IPS-15b (cell line): ENCODE results near the gene NDUFA12.
"Not testable (repeated sequence)": the region's sequence is repeated elsewhere in the genome, so short reads cannot be mapped to it uniquely, and the experiment has no call there.

Experiments
- H3K27me3 ChIP-seq: one replicate; pipeline ENCODE4 v1.6.1; 2013; ENCODE audit warnings: low read length; ENCODE audit not compliant: control insufficient read depth, insufficient read depth
- H3K36me3 ChIP-seq: one replicate; pipeline ENCODE4 v1.6.1; 2013; ENCODE audit warnings: low read length; ENCODE audit not compliant: control insufficient read depth, insufficient read depth
- H3K4me1 ChIP-seq: one replicate; pipeline ENCODE4 v1.6.1; 2013; ENCODE audit warnings: mild to moderate bottlenecking, low read length; ENCODE audit not compliant: control insufficient read depth, insufficient read depth
- H3K4me3 ChIP-seq: one replicate; pipeline ENCODE4 v1.5.1; 2013; ENCODE audit warnings: low read depth, low read length
- H3K9ac ChIP-seq: one replicate; pipeline ENCODE4 v1.6.1; 2013; ENCODE audit warnings: low read depth, mild to moderate bottlenecking, low read length
- H3K9me3 ChIP-seq: one replicate; pipeline ENCODE4 v1.6.1; 2013; ENCODE audit warnings: mild to moderate bottlenecking, low read length; ENCODE audit not compliant: control insufficient read depth, insufficient read depth

Gene NDUFA12

GRCh38 chr12:94998326-94998725, 5.2 kb downstream of the NDUFA12 start:
- no peaks in the 10 kb centered on the region for H3K4me1 ChIP-seq
- H3K27me3 ChIP-seq = no peaks in the 10 kb centered on the region
- no peak overlapping the region for H3K4me3 ChIP-seq
- H3K9ac ChIP-seq = no peak overlapping the region
- H3K36me3 ChIP-seq = peaks cover 4% of the 10 kb centered on the region
- no peaks in the 10 kb centered on the region for H3K9me3 ChIP-seq

- H3K9ac ChIP-seq = no peak overlapping the region
- H3K4me1 ChIP-seq = no peaks in the 10 kb centered on the region
- H3K36me3 ChIP-seq = peaks cover 4% of the 10 kb centered on the region
- no peak overlapping the region for H3K4me3 ChIP-seq
- H3K9me3 ChIP-seq = no peaks in the 10 kb centered on the region
- no peaks in the 10 kb centered on the region for H3K27me3 ChIP-seq
Observed at GRCh38 chr12:94997726-94998125, 5.8 kb downstream of the NDUFA12 start.

DNA sequence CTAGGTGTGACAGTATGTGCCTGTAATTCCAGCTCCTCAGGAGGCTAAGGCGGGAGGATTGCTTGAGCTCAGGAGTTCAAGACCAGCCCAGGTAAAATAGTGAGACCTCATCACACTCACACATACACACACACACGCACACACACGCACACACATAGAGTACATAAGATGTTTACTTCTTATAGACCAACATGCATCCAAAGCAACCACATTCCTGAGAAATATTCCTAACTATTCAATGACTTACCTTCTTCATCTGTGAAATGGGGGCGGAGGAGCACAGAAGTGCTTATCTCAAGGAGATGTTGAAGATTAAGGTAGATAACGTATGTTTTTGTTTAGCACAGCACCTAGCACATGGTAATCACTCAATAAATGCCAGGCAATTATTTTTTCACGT, 6.4 kb downstream of the NDUFA12 start:
- no peak overlapping the region for H3K9ac ChIP-seq
- peaks cover 8% of the 10 kb centered on the region for H3K36me3 ChIP-seq
- no peaks in the 10 kb centered on the region for H3K27me3 ChIP-seq
- H3K9me3 ChIP-seq = no peaks in the 10 kb centered on the region
- no peak overlapping the region for H3K4me3 ChIP-seq
- H3K4me1 ChIP-seq = no peaks in the 10 kb centered on the region

- Histone ChIP-seq H3K36me3 (peaks cover 4% of the 10 kb centered on the region), H3K9ac (no peak overlapping the region), H3K27me3 (no peaks in the 10 kb centered on the region), H3K9me3 (no peaks in the 10 kb centered on the region), H3K4me3 (no peak overlapping the region), H3K4me1 (no peaks in the 10 kb centered on the region)
Observed at GRCh38 chr12:94994312-94994711, 9.2 kb downstream of the NDUFA12 start.

- H3K36me3 ChIP-seq, H3K9ac ChIP-seq, H3K9me3 ChIP-seq: not testable (repeated sequence)
Observed at GRCh38 chr12:94993855-94994254, 9.6 kb downstream of the NDUFA12 start.

GRCh38 chr12:94990222-94990621, 13.3 kb downstream of the NDUFA12 start:
- H3K4me1 ChIP-seq = no peaks in the 10 kb centered on the region
- H3K9me3 ChIP-seq = no peaks in the 10 kb centered on the region
- no peak overlapping the region for H3K4me3 ChIP-seq
- H3K27me3 ChIP-seq = no peaks in the 10 kb centered on the region
- no peak overlapping the region for H3K9ac ChIP-seq
- peaks cover 4% of the 10 kb centered on the region for H3K36me3 ChIP-seq

More at GRCh38 chr12:94993855-94994254, 9.6 kb downstream of the NDUFA12 start:
- H3K4me1 ChIP-seq, H3K4me3 ChIP-seq, H3K27me3 ChIP-seq: not testable (repeated sequence)

DNA sequence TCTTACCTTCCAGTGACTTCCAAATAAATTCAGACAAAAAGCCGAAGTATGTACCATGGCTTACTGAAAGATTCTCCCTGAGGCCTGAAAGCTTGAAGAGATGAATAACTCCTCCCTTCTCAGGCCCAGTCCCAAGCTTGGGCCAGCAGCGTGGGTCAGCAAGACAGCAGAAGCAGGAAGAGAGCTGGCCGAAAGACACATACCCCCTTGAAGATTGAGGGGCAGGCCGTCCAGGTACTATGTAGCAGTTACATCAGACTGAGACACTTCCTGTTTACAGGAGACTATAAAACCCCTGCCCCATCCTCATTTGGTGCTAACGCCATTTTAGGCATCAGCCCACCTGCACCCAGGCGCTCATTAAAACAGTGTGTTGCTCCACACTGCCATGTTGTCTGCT, 15.0 kb downstream of the NDUFA12 start:
- Histone ChIP-seq H3K36me3 (peaks cover 4% of the 10 kb centered on the region), H3K9ac (no peak overlapping the region), H3K4me3 (no peak overlapping the region), H3K9me3 (no peaks in the 10 kb centered on the region), H3K27me3 (no peaks in the 10 kb centered on the region), H3K4me1 (no peaks in the 10 kb centered on the region)

DNA sequence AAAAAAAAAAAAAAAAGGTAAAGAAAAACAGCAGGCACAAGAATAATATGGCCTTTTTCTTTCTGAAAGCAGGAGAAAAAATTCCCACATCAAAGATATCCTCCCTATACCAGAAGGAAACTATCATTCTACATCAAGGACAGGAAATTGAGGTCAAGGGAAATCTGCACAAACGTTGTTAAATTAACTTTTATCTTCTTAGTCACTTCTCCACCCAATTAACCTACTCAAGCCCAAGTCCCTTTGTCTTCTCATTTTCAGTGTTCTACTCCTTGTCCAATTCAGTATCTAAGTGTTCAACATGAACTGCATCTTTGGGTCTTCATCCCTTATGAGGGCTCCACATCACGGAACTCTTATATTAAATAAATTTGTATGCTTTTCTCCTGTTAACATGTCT, 15.7 kb downstream of the NDUFA12 start:
- Histone ChIP-seq H3K36me3 (peaks cover 4% of the 10 kb centered on the region), H3K4me3 (no peak overlapping the region), H3K9ac (no peak overlapping the region), H3K27me3 (no peaks in the 10 kb centered on the region), H3K4me1 (no peaks in the 10 kb centered on the region), H3K9me3 (no peaks in the 10 kb centered on the region)

GRCh38 chr12:94987076-94987669, 16.3 kb downstream of the NDUFA12 start:
- no peaks in the 10 kb centered on the region for H3K4me1 ChIP-seq
- H3K9ac ChIP-seq = no peak overlapping the region
- no peaks in the 10 kb centered on the region for H3K36me3 ChIP-seq
- no peak overlapping the region for H3K4me3 ChIP-seq
- no peaks in the 10 kb centered on the region for H3K27me3 ChIP-seq
- H3K9me3 ChIP-seq = no peaks in the 10 kb centered on the region

GRCh38 chr12:94985099-94985498, 18.4 kb downstream of the NDUFA12 start:
- not testable (repeated sequence) for H3K36me3 ChIP-seq, H3K27me3 ChIP-seq, H3K9ac ChIP-seq, H3K9me3 ChIP-seq, H3K4me1 ChIP-seq, H3K4me3 ChIP-seq

DNA sequence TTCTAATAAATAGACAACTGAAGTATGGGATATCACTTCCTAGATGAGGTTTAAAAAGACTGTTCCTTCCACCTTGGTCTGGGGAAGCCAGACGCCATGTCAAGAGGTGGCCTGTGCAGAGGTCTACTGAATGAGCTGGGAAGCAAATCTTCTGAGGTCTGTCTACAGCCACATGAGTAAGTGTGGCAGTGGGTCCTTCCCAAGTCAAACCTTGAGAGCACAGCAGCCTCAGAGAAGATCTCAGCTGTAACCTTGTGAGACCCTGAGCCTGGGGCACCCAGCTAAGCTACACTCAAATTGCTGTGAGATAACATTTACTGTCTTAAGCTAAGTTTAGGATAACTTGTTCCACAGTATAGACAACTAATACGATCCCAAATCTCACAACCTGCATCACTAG, 20.2 kb downstream of the NDUFA12 start:
- H3K9me3 ChIP-seq = no peaks in the 10 kb centered on the region
- H3K4me1 ChIP-seq = no peaks in the 10 kb centered on the region
- no peak overlapping the region for H3K9ac ChIP-seq
- H3K4me3 ChIP-seq = no peak overlapping the region
- no peaks in the 10 kb centered on the region for H3K27me3 ChIP-seq
- no peaks in the 10 kb centered on the region for H3K36me3 ChIP-seq

DNA sequence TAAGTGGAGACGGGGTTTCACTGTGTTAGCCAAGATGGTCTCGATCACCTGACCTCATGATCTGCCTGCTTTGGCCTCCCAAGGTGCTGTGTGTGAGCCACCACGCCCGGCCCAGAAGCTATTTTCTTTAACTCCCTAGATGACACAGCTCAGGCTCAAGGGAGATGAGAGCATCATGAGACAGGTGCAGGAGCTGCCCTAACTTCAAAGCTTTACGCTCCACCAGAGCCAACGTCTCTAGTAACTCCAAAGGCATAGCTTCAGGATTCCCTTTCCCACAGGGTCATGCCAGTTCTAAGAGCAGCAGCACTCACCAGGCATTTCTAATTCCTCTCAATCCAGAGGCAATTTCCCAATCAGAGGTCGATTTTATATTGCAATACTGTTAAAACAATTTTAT, 21.0 kb downstream of the NDUFA12 start:
- H3K9me3 ChIP-seq = no peaks in the 10 kb centered on the region
- H3K4me3 ChIP-seq = no peak overlapping the region
- H3K9ac ChIP-seq = no peak overlapping the region
- H3K4me1 ChIP-seq = peaks cover 5% of the 10 kb centered on the region
- H3K36me3 ChIP-seq = no peaks in the 10 kb centered on the region
- H3K27me3 ChIP-seq = no peaks in the 10 kb centered on the region
